DMS 273 treated with DMSO at 0.1 percent for 48 hours (cell line): ENCODE data around the gene PUSL1.

Source experiments
- DNase-seq: peaks from one replicate; lab custom pipeline; 2025; lab: John Stamatoyannopoulos, UW

The PUSL1 gene

DNA sequence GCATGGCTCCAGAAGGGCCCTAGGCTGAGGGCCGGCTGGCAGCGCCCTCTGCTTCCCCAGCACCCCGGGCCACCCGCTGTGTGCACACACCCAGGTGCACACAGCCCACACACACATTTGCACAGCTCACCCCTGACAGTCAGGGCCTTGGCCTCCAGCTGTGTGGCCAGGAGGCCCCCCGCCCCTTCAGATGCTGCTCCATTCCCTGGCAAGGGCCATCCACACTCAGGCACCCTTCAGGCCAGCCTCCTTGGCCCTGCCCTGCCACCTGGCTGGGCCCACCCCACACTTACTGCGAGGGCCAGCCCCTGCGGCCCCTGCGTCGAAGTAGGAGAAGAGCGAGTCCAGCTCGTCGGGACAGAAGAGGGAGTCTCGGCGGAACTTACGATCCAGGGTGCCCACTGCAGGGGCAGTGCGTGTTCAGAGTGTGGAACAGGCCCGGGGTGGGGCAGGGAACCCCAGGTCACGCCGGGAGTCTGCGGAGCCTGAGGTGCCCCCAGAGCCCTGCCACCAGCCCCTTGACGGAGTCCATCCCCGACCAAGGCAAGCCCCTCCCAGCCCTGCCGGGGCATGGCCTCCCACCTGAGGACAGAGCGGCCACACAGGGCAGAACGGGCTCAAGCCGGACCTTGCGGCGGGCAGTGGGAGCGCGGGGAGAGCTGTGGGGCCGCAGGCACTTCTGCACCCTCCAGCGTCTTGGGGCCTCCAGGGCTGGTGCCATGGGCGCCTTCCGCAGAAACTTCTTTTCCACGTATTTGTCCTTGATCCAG lies 13.1 kb upstream of the PUSL1 start:
- no peak for DNase-seq

DNA sequence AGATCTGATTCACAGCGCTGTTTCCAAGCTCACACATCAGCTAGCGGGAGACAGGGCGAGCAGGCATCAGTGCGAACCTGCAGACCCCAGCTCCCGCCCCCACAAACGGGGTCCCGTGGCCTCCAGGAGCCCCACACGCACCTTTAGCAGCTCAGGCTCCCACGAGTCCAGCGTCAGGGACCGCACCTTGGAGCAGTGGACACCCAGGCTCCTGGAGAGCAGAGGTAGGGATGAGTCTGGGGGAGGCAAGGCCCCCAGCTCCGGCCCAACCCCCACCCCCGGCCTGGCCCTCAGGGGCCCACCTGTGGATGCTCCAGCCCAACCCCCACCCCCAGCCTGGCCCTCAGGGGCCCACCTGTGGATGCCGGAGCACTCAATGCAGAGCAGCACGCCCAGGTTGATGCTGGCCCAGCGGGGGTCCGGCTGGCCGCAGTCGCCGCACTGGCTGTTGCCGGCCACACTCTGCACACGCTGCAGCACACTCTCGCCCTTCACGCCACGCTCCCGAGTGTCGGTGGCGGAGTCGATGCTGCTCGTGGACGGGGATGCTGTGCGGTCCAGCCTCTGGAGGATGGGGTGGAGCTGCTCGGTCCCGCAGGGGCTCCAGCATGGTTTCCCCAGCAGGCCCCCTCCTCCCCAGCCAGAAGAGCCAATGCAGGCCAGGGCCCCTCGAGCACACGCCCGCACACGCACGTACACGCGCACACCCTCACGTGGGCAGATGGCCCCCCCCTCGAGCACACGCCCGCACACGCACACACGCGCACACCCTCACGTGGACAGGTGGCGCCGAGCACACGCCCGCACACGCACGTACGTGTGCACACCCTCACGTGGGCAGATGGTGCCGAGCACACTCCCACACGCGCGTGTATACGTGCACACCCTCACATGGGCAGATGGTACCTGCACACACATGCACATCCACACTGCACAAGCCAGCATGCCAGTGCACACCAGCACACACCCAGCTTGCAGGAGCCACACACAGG lies 12.0 kb upstream of the PUSL1 start:
- DNase-seq = no peak

DNA sequence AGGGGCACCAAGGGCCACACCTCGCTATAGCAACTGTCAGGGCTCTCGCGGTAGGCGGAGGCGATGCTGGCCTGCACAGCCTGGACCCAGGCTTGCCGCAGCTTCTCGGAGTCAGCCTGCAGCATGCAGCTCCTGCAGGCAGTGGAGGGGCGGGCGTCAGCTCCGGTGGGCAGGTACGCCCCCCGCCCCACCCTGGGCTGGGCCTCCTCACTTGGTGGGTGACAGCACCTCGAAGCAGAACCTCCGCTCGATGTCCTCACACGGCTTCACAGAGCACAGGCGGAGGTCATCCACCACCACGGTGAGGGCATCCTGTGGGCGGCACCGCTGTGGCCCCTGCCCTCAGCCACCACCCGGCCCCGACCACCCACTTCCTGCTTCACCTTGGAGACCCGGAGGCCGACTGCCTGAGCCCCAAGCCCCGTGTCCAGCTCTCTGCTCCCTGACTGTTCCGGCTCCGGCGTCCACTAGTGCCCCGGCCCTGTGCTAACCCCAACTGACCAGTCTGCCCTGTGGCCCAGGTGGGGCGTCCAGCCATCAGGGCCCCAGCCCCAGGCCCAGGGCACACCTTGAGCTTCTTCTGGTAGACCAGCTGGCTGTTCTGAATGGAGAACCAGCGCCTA lies 10.5 kb upstream of the PUSL1 start:
- no peak for DNase-seq

DNA sequence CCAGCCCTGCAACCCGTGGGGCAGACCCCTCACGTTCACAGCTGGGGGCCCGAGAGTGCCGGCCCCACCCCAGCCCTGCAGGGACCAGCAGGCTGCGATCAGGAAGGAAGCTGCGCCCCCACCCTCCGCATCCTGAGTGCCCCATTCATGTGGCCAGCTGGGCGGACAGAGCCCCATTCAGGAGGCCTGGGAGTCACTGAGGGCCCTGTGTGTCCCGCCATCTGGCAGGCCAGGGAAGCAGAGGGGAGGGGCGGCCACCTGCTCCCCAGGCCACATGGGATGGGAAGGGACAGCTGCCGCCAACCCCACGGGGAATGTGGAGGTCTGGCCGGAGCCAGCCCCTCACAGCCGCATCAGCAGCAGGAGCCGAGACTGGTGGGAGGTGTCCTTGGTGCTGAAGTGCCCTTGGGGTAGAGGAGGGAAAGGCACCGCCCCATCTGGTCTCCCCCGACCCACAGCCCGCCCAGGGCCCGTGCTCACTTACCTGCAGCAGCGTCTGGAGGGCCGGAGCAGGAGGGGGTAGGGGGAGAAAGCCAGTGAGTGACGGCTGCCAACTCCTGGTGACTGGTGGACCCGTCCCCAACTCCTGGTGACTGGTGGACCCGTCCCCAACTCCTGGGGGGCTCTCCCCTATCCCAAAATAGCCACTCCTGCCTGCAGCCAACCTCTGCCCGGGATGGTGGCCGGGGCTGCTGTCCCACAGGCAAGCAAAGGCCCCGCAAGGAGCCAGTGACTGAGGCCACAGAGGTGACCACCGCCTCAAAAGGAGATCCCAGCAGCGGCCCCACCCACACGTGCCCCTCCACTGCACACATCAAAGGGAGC lies 9.3 kb upstream of the PUSL1 start:
- peak; percentile 69 for DNase-seq

DNA sequence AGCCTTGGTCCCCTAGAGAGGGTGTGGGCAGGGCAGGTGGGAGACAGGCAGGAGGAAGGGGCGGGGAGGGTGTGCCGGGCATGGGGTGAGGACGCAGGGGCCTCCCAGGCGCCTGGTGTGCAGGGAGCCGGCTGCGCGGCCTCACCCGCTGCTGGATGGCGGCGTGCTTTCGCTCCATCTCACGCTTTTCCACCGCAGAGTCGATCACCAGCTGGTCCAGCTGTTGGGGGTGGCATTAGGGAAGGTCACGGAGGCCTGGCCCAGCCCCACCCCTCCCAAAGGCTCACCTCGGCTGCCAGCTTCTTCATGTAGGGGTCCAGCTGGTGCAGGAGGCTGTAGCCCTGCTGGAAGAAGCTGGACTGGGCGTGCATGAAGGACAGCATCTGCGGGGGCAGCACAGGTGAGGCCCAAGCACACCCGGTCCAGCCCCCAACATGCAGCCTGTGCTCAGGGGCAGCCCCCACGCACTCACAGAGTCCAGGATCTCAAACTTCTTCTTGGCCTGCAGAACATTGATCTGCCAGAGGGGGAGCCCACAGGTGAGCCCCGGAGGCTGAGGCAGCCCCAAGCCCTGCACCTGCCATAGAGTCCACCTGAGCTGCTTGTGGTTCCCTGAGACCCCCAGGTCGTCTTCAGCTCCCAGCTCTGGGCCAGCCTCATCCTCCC lies 8.6 kb upstream of the PUSL1 start:
- no peak for DNase-seq

DNA sequence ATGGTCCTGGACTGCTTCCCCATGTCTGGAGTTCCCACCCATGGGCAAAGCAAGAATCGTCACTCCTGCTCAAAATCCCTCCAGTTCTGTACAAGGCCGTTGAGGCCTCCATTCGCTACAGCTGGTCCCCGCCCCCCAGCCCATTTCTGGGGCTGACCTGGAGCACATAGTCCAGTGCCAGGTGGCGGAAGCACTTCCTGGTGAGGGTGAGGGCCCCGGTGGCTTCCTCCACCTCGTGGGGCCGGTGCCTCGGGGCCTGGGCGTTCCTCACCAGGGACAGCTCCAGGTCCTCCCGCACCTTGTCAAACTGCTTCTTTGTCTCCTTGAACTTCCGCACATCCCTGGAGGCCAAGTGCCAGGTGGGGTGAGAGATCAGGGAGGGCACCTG lies 8.1 kb upstream of the PUSL1 start:
- DNase-seq = no peak

DNA sequence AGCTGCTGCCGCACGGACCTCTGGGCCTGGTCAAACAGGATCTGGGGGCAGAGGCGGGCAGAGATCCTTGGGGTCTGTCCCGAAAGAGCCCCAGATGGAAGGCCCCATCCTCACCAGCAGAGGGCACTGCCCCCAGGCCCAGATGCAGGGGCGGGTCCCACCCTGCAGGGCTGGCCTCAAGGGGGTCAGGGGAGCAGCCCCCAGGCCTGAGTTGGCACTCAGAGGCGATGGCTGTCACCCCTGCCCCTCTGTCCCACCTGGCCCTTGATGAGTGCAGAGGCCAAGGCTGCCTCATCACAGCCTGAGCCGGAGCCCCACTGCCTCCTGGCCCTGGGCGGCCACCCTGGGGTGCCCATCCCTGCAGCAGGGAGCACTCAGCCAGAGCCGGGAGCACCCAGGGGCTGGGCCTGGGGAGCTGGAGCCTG lies 6.4 kb upstream of the PUSL1 start:
- no peak for DNase-seq

DNA sequence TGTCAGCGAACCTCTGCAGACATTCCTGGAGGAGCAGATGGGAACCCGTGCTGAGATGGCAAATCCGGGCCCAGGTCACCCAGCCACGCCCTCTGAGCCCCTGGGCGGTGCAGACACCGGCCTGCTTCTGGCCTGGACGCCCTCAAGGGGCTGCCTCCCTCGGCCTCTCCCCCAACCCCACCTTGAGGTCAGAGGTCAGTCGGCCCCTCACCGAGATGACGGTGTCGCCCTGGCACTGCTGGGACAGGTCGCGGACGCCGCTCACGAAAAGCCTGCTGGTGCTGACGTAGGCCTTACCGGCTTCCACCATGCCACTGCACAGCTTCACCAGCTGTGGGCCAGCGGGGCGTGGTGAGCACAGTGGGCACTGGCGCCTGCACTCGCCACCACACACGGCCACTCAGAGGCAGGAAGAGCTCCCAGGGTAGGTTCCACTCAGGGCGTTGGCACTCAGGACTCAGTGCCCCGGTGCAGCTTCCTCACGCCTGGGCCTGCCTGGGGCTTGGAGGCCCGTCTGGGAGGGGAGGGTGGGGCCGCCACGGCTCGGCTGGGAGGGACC lies 5.4 kb upstream of the PUSL1 start:
- no peak for DNase-seq

DNA sequence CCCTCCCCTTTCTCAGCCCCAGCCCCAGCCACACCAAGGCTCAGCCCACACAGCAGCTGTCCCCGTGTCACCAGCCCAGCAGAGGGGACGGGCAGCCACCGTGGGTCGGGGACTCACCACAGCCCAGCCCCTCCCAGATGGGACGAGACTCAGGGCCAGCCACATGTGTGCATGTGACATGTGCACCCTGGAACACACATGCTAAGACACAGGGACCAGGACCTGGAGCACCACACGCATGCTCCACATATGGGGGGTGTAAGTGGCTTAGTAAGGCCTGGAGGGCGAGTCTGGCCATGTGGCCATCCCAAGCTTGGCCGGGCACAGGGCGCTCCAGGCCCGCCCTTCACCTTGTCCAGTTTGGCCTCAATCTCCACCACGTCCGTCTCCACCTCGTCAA lies 4.7 kb upstream of the PUSL1 start:
- DNase-seq = no peak

DNA sequence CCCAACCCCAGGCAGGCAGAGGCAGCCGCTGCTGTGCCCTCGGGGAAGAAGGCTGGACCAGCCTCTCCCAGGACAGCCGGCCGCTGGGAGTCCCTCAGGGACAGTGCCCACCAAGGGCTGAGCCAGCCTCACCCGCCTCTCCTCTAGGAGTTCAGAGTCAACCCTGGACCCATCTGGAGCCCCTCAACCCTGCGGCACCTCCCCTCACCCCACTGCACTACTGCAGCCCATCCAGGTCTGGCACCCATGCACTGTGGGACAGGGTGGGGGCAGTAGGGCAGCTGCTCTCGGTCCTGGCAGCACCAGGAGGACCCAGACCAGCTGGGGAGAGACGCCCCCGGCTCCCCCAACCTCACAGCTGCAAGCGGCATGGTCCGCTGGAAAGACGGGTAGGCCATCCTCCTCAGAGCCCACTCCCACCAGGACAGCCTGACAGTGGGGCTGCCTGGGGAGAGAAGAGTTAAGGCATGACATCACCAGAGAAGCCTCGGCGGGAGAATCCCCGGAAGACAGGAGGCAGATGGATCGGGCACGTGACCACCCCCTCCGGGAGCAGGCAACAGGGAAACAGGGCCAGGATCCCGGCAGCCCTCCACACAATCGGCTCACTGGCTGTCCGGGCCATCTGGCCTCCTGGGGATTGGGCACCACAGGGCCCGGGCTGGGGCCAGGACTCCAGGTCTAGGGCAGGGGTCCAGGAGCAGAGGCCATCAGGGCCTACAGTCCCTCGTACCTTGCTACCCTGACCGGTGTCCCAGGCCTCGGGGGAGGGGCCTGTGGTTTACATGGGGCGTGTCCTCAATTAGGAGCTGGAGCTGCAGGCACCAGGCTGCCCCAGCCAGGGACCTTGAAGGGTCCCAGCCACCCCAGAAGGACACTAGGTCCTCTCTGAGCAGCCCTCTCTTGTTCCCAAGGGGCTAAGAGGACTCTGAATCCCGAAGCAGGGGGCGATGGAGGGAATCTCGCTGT lies 3.8 kb upstream of the PUSL1 start:
- DNase-seq = peak; percentile 84

DNA sequence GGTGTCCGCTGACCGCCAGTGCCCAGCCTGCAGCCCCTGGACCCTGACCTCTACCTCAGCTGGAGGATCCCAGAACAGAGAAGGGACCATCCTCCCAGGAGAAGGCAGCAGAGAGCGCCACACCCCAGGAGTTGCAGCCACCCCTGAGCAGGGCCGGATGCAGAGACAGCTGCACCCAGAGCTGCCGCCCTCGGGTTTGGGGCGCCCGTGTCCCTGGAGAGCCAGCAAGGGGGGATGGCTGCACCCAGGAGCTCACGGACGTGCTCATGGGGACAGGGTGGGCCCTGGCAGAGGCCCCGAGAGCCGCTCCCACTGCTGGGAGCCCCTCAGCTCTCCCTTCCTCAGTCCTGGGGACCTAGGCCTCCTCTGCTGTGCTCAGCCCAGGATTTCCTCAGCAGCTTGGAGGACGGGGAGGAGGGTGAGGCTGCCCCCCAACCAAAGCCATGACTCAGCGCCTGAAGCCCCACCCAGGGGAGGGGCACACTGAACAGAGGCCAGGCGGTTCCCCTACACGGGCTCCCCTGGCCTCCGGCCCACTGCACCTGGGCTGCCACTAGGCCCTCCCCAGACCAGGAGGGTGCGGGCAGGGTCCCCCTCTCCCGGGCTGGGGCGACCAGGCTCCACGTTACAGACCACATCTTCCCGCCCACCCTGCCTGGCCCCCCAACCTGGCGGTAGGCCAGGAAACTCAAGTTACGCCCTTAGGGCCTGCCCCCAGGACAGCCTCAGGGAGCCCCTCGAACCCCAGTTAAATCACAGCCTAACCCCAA lies 2.9 kb upstream of the PUSL1 start:
- peak; percentile 53 for DNase-seq

DNA sequence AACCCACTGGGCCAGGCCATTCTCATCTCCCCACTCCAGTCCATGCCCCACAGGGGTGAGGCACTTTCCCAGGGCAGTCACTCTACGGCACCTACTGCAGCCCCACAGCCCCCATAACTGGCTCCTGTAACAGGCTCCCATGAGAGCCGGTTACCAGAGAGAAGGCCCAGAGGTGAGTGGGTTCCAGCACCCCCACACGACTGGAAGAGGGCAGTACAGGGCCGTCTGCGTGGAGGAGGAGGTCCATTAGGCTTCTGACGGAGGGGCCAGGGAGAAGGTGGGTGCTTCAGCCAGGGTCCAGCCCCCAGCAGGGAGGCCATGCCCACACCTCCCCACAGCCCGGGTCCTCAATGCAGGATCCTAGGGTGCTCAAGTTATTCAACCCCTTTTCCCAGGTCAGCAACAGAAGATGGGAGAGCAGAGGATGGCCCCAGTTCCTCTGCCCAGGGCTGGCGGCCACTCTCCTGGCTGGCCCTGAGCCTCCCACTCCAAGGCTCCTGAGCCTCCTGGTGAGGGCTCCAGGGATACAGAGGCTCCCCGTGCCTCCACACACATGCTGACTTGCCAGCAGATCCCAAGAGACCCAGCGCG lies 2.2 kb upstream of the PUSL1 start:
- peak; percentile 34 for DNase-seq

DNA sequence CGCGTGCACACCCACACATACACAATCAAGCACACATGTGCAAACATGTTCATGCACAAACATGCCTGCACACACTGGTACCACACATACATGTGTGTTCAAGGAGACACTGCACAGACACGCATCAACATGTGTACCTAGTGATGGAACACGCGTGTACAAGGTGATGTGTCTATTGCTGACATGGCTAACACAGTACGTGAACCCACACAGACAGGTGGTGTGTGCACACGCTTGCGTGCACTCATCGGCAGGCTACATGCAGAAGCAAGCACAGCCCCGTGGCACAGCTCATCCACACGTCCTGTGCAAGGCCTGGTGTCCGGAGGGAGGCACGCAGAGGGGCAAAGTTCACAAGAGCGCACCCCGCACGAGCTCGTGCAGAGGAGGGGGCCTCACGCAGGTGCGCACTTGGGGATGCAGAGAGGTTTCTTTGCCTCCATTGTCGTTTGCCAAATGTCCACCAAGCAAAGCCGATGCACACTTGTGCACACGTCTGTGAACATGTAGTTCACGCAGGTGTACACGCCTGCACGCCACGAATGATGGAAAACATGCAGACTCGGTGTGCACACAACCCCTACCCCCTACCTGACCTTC lies 1.6 kb upstream of the PUSL1 start:
- no peak for DNase-seq

DNA sequence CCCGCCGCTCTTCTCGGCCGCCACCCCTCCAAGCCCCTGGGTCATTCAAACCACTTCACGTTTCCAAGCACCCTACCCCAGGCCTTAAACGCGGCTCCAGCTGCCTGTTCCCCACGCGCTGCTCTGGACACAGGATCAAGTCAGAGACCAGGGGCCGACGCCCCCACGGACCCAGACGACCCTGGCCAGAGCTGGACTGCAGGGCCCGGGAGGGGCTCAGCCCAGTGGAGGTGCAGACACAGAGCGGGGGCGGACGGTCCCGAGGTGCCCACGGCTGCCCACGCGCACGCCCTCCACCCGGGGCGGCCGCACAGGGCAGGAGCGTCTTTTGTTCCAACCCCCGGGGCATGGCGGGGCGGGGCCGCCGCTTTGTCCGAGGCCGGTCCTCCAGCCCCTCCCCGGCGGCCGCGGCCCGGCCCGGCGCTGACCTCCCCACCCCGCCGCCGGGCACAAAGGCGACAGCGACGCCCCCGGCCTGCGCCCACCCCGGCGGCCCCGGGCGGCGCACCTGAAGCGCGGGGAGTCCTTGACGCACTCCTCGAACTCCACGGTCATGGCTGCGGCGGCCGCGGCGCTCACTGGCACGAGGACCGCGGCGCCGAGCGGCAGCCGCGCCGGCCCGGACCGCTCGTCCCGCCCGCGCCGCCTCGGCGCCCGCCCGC lies 1.0 kb upstream of the PUSL1 start:
- DNase-seq = no peak

DNA sequence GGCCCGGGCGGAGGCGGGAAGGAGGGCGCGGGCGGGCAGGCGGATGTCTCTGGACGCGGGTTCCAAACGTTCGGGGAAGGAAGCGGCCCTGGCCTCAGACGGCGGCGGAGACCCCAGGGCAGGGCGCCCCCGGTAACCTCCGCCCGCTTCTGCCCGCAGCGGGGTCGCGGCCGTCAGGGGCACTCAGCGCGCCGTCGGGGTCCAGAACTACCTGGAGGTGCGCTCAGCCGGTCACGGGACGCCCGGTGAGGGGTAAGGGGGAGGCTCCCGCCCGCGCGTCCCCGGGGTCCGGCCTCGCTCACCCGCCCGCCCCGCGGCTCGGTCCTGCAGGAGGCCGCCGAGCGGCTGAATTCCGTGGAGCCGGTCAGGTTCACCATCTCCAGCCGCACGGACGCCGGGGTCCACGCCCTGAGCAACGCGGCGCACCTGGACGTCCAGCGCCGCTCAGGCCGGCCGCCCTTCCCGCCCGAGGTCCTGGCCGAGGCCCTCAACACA lies 406 bp downstream of the PUSL1 start:
- DNase-seq = no peak

DNA sequence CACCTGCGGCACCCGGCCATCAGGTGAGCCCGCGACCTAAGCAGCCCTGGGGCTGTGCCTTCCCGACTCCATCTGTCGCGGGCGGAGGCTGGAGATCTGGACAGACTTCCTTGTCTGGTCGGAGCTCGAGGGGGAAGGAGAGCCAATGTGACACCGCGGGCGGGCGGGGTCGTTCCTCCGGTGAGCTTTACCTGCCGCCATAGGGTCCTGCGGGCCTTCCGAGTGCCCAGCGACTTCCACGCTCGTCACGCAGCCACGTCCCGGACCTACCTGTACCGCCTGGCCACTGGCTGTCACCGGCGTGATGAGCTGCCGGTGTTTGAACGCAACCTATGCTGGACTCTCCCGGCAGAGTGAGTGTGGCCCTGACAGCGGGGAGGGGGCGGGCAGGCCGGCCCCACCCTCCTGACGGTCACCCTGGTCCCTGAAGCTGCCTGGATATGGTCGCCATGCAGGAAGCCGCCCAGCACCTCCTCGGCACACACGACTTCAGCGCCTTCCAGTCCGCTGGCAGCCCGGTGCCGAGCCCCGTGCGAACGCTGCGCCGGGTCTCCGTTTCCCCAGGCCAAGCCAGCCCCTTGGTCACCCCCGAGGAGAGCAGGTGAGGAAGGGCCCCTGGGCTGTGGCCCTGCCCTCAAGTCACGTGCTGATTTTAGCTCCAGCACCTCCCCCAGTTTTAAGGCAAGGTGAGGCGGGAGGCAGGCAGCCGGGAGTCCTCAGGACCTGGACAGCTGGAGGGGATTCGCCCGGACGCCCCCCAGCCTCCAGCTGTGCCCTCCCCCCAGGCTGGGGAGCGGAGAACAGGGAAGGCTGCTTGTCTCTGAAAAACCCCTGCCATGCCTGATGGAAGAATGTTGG lies 1.1 kb downstream of the PUSL1 start:
- DNase-seq = no peak

DNA sequence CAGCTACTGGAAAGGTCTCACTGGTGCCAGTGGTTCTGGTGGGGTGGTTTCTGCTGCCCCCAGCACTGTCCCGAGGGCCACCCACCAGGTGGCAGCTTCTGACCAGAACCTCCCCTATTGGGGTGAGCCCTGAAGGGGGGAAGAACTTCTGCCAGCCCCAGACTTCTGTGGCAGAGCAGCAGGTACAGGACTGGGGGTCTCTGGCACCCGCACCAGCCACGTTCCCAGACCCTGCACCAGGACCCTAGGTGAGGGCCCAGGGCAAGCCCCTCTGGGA lies 1.6 kb downstream of the PUSL1 start:
- no peak for DNase-seq
